PC-9 (cell line): ENCODE measurements around the gene FAM131A. TPM values are rescaled to one million over a fixed set of nuclear protein-coding genes. Genes with fewer than 3 reads are reported as not detected.

ENCODE experiments used
- BruUV-seq: library from RNA; stranded (reverse); fragments of 400-500 nt; replicated peaks from 2 replicates; lab custom pipeline; 2021; lab: Mats Ljungman, UMichigan
- CTCF ChIA-PET: fragments of 300-600 bp; sonication (Branson Sonifier 250); formaldehyde crosslinking; loops from one replicate; lab custom pipeline; 2022; ENCODE audit warnings: antibody characterized with exemption; lab: Charles Lee
- POLR2A ChIA-PET: fragments of 300-600 bp; sonication (Branson Sonifier 250); formaldehyde crosslinking; loops from one replicate; lab custom pipeline; 2022; ENCODE audit warnings: antibody characterized with exemption; ENCODE audit not compliant: unreplicated experiment; lab: Charles Lee
- DNase-seq, 2 experiments: peaks; one replicate each; pipeline versions ENCODE4 v3.0.0 to v3.0.0-alpha.2; 2015 to 2022; ENCODE audit warnings: mixed read lengths in 1 of 2
- H2AFZ ChIP-seq: fragments of 200-600 bp; sonication (generic); 2 replicates; pipeline ENCODE4 v1.8.1; 2017; ENCODE audit warnings: antibody characterized with exemption
- H3F3A ChIP-seq: fragments of 200-600 bp; sonication (generic); 2 replicates; pipeline ENCODE4 v1.8.1; 2017; ENCODE audit warnings: antibody characterized with exemption, mild to moderate bottlenecking, low read depth; ENCODE audit not compliant: insufficient read depth
- H3K27ac ChIP-seq: fragments of 200-600 bp; sonication (generic); 2 replicates; pipeline ENCODE4 v1.6.1; 2016; ENCODE audit warnings: mixed run types
- H3K27me3 ChIP-seq: fragments of 200-600 bp; sonication (generic); 2 replicates; pipeline ENCODE4 v1.6.1; 2016; ENCODE audit warnings: low read depth, mixed run types; ENCODE audit not compliant: insufficient read depth
- H3K36me3 ChIP-seq: fragments of 200-600 bp; sonication (generic); 2 replicates; pipeline ENCODE4 v1.6.1; 2016; ENCODE audit warnings: low read depth, mixed run types
- H3K4me1 ChIP-seq: fragments of 200-600 bp; sonication (generic); replicated peaks from 2 replicates; pipeline ENCODE4 v1.6.1; 2016; ENCODE audit warnings: mixed run types; ENCODE audit not compliant: insufficient read depth
- H3K4me2 ChIP-seq: fragments of 200-600 bp; sonication (generic); 2 replicates; pipeline ENCODE4 v1.6.1; 2017; ENCODE audit warnings: mixed run types
- H3K4me3 ChIP-seq: fragments of 200-600 bp; sonication (generic); 2 replicates; pipeline ENCODE4 v1.6.1; 2016; ENCODE audit warnings: mixed run types
- H3K79me2 ChIP-seq: fragments of 200-600 bp; sonication (generic); 2 replicates; pipeline ENCODE4 v1.6.1; 2017; ENCODE audit warnings: low read depth, mixed run types
- H3K9me2 ChIP-seq: fragments of 200-600 bp; sonication (generic); 2 replicates; pipeline ENCODE4 v1.8.1; 2017; ENCODE audit warnings: mild to moderate bottlenecking; ENCODE audit not compliant: insufficient read depth
- H3K9me3 ChIP-seq: fragments of 200-600 bp; sonication (generic); 2 replicates; pipeline ENCODE4 v1.8.1; 2016; ENCODE audit warnings: low read depth; ENCODE audit not compliant: insufficient read depth
- H4K20me1 ChIP-seq: fragments of 200-600 bp; sonication (generic); 2 replicates; pipeline ENCODE4 v1.8.1; 2017; ENCODE audit not compliant: insufficient read depth
- CTCF ChIP-seq: fragments of 200-600 bp; sonication (generic); conservative IDR thresholded peaks from 2 replicates; pipeline ENCODE4 v1.6.1; 2017; ENCODE audit warnings: mixed run types, antibody characterized with exemption, mild to moderate bottlenecking, moderate library complexity
- EZH2 ChIP-seq: fragments of 200-600 bp; sonication (generic); IDR thresholded peaks from 2 replicates; pipeline ENCODE4 v1.8.0; 2017; ENCODE audit warnings: antibody characterized with exemption, low read depth
- intact Hi-C: fragments of 100-400 bp; cut with micrococcal nuclease; formaldehyde crosslinking; loops from one replicate; pipeline ENCODE4 v1.10.0; 2022; ENCODE audit not compliant: unreplicated experiment
- total RNA-seq: library from RNA; stranded (reverse); gene quantifications from 2 replicates; pipeline ENCODE4 v1.2.3, GENCODE V29; 2021

FAM131A gene
- total RNA-seq, 1 experiment from 2014 or later, result 25.5 TPM

GRCh38 chr3:184327171-184327570 lies 10.2 kb upstream of the FAM131A start:
- H3K4me3 ChIP-seq, result no peak overlapping the region
- no peak for TF ChIP-seq EZH2
- TF ChIP-seq CTCF, result no peak
- H3K4me2 ChIP-seq, result no peak overlapping the region
- peaks cover 99% of the 10 kb centered on the region for H3F3A ChIP-seq
- CTCF ChIA-PET, result no interaction called here
- no peaks in the 10 kb centered on the region for H3K9me2 ChIP-seq
- no peaks in the 10 kb centered on the region for H3K9me3 ChIP-seq
- H4K20me1 ChIP-seq, result peaks cover 97% of the 10 kb centered on the region
- no peaks in the 10 kb centered on the region for H3K27me3 ChIP-seq
- intact Hi-C loops, result no loop called here
- H2AFZ ChIP-seq, result no peak overlapping the region
- TSS peak; percentile 1 for BruUV-seq
- H3K4me1 ChIP-seq, result peaks cover 13% of the 10 kb centered on the region
- no peak overlapping the region for H3K27ac ChIP-seq
- peaks cover 71% of the 10 kb centered on the region for H3K79me2 ChIP-seq
- peaks cover 91% of the 10 kb centered on the region for H3K36me3 ChIP-seq
- POLR2A ChIA-PET, result no interaction called here
- DNase-seq, result no peak

GRCh38 chr3:184328516-184328915 lies 8.9 kb upstream of the FAM131A start:
- Histone ChIP-seq H3K9me2 (no peaks in the 10 kb centered on the region), H3K79me2 (peaks cover 57% of the 10 kb centered on the region), H3K36me3 (peaks cover 85% of the 10 kb centered on the region), H3K27ac (no peak overlapping the region), H3K9me3 (no peaks in the 10 kb centered on the region), H3K4me2 (no peak overlapping the region), H3K4me1 (peaks cover 27% of the 10 kb centered on the region), H3F3A (peaks cover 99% of the 10 kb centered on the region), H3K27me3 (no peaks in the 10 kb centered on the region), H3K4me3 (no peak overlapping the region), H2AFZ (no peak overlapping the region), H4K20me1 (peaks cover 97% of the 10 kb centered on the region)
- ChIA-PET CTCF (no interaction called here), POLR2A (interaction anchor here (0.6 kb wide), 1 partner anchor 13 kb away, joined by 4 read pairs; no protein-coding TSS in a partner anchor)
- intact Hi-C loops, result no loop called here
- DNase-seq, result no peak
- TF ChIP-seq CTCF (no peak), EZH2 (no peak)
- no TSS peak for BruUV-seq

GRCh38 chr3:184332370-184333090 lies 4.9 kb upstream of the FAM131A start:
- Histone ChIP-seq H3K9me2 (no peaks in the 10 kb centered on the region), H3K36me3 (peaks cover 56% of the 10 kb centered on the region), H3K27ac (peak overlapping the region; percentile 73), H3K27me3 (no peaks in the 10 kb centered on the region), H3K79me2 (peaks cover 29% of the 10 kb centered on the region), H2AFZ (no peak overlapping the region), H3K4me3 (no peak overlapping the region), H3K4me1 (peaks cover 57% of the 10 kb centered on the region), H4K20me1 (peaks cover 85% of the 10 kb centered on the region), H3F3A (peaks cover 96% of the 10 kb centered on the region), H3K9me3 (no peaks in the 10 kb centered on the region), H3K4me2 (no peak overlapping the region)
- intact Hi-C loops, result no loop called here
- TF ChIP-seq CTCF, result no peak
- TF ChIP-seq EZH2, result no peak
- no TSS peak for BruUV-seq
- POLR2A ChIA-PET, result no interaction called here
- peak; percentile 67 to 69 for DNase-seq
- CTCF ChIA-PET, result interaction anchor here (0.6 kb wide), 1 partner anchor 388 kb away, joined by 4 read pairs; no protein-coding TSS in a partner anchor
